BE2C (cell line): ENCODE measurements around the gene ZNF263.

Experiments used
- DNase-seq: peaks from one replicate; pipeline ENCODE4 v3.0.0-alpha.2; 2020
- H3K27me3 ChIP-seq: fragments of 250-450 bp; sonication (Bioruptor Pico); 2 replicates; pipeline ENCODE4 v1.5.1; 2020; ENCODE audit warnings: mild to moderate bottlenecking
- H3K36me3 ChIP-seq: fragments of 250-450 bp; sonication (Bioruptor Pico); 2 replicates; pipeline ENCODE4 v1.5.1; 2020; ENCODE audit warnings: mild to moderate bottlenecking
- H3K4me1 ChIP-seq: fragments of 250-450 bp; sonication (Bioruptor Pico); 2 replicates; pipeline ENCODE4 v1.5.1; 2020
- H3K4me3 ChIP-seq: 2 replicates; pipeline ENCODE4 v1.5.1; 2011; ENCODE audit warnings: low read depth, low read length
- H3K9me3 ChIP-seq: fragments of 250-450 bp; sonication (Bioruptor Pico); 2 replicates; pipeline ENCODE4 v1.5.1; 2020
- TF ChIP-seq, protein P1 (sequence below): IDR thresholded peaks from 2 replicates; pipeline ENCODE4 v1.5.1; 2012; ENCODE audit warnings: mild to moderate bottlenecking, low read depth, low read length

ZNF263 gene

DNA sequence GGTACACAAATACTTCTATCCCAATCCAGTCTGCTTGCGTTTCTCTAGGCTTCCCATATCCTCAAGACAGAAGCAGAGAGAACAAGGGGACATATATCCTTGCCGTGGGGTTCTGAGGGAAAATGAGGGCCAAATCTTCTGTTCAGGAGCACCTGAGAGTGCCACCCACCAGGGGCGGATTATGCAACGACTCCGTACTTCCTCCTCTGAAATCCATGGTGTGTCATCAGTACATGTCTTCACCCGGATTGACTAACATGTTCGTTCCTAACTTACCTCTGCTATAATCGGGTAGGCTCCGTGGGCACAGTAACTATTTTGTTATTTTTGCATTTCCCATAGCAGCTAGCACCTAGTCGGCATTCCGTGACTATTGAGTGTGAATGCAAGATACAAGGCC is 40.6 kb upstream of the ZNF263 start:
- H3K4me1 ChIP-seq = no peaks in the 10 kb centered on the region
- H3K4me3 ChIP-seq = no peak overlapping the region
- H3K9me3 ChIP-seq = no peaks in the 10 kb centered on the region; the same call in 1 of the 2 replicates
- no peaks in the 10 kb centered on the region for H3K36me3 ChIP-seq
- TF ChIP-seq, protein P1, sequence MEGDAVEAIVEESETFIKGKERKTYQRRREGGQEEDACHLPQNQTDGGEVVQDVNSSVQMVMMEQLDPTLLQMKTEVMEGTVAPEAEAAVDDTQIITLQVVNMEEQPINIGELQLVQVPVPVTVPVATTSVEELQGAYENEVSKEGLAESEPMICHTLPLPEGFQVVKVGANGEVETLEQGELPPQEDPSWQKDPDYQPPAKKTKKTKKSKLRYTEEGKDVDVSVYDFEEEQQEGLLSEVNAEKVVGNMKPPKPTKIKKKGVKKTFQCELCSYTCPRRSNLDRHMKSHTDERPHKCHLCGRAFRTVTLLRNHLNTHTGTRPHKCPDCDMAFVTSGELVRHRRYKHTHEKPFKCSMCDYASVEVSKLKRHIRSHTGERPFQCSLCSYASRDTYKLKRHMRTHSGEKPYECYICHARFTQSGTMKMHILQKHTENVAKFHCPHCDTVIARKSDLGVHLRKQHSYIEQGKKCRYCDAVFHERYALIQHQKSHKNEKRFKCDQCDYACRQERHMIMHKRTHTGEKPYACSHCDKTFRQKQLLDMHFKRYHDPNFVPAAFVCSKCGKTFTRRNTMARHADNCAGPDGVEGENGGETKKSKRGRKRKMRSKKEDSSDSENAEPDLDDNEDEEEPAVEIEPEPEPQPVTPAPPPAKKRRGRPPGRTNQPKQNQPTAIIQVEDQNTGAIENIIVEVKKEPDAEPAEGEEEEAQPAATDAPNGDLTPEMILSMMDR = no peak
- peaks cover 71% of the 10 kb centered on the region for H3K27me3 ChIP-seq
- DNase-seq = no peak

DNA sequence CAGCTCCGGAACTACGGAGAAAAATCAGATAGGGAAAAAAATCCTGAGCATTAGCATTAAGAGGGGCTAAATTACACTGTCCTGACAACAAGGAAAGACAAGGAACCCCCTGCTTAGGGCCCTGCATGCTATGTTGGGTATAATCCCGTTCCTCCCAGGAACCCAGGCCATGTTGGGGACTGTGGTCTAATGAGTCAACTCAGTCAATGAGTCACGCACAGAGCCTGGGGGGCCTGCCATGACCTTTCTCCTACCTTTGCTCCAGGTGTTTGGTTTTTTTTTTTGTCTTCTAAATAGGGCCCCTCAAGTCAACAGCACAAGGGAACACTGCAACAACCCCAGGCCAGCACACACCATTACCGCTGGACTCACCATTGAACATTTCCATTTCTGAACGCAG is 39.4 kb upstream of the ZNF263 start:
- peaks cover 73% of the 10 kb centered on the region for H3K27me3 ChIP-seq
- TF ChIP-seq, protein P1 = no peak
- no peaks in the 10 kb centered on the region for H3K4me1 ChIP-seq
- no peaks in the 10 kb centered on the region; the same call in 1 of the 2 replicates for H3K9me3 ChIP-seq
- DNase-seq = no peak
- no peak overlapping the region for H3K4me3 ChIP-seq
- no peaks in the 10 kb centered on the region for H3K36me3 ChIP-seq

DNA sequence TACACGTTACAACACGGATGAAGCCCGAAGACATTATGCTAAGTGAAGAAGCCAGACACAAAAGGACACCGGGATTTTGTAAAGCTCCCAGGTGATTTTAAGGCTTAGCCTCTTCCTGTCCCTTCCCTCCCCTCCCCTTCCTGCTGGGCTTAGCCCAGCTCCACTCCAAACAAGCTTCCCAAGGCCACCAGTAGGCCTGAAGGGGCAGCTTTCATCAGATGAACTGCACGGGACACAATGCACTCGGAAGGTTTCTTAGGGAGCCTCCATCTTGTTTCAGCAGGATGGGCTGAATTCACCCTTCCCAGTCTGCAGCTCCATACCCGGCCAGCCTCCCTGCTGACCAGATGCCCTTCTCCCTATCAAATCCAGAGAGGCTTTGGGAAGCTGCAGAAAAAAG is 37.3 kb upstream of the ZNF263 start:
- TF ChIP-seq, protein P1 = no peak
- Histone ChIP-seq H3K27me3 (peaks cover 68% of the 10 kb centered on the region), H3K9me3 (no peaks in the 10 kb centered on the region; the same call in 1 of the 2 replicates), H3K36me3 (no peaks in the 10 kb centered on the region), H3K4me3 (no peak overlapping the region), H3K4me1 (no peaks in the 10 kb centered on the region)
- no peak for DNase-seq

DNA sequence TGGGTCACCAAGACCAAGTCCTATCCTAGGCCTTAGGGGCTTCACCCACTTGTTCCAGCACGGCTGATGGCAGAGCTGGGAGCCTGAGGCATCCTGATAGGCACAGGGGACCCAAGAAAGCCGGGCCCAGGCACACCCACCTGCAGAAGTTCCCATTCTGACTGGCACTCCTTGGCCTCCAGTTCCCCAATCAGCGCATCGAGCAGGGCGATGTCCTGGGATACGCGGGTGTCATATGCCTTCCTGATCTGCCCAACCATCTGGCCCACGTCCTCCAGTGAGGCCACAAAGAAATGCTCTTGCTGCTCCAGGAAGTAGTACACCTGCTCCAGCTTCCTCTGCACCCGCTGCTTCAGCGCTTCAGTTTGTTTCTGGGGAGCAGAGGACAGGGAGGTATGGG is 36.4 kb upstream of the ZNF263 start:
- Histone ChIP-seq H3K36me3 (no peaks in the 10 kb centered on the region), H3K4me3 (no peak overlapping the region), H3K9me3 (no peaks in the 10 kb centered on the region), H3K4me1 (no peaks in the 10 kb centered on the region), H3K27me3 (peaks cover 62% of the 10 kb centered on the region)
- DNase-seq = no peak
- TF ChIP-seq, protein P1 = no peak

DNA sequence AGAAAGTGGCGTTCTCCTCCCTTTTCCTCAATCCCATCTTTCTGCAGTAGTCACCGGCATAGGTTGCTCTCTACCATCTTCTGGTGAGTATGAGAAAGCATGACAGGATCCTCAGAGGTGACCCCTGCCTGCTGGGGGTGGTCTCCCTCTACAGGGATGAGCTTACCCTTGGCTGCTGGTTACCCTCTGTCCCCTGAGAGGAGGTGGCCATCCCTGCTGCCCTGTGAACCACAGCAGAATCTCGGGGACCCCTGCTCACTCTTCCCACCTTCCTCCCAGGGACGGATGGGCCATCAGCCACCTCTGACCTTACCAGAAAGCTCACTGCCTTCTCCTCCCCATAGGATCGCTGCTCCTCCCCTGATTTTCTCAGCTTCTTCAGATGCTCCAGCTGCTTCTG is 34.7 kb upstream of the ZNF263 start:
- H3K4me1 ChIP-seq = no peaks in the 10 kb centered on the region
- no peak for DNase-seq
- no peak overlapping the region for H3K4me3 ChIP-seq
- no peaks in the 10 kb centered on the region for H3K9me3 ChIP-seq
- H3K27me3 ChIP-seq = peaks cover 50% of the 10 kb centered on the region
- TF ChIP-seq, protein P1 = no peak
- H3K36me3 ChIP-seq = no peaks in the 10 kb centered on the region

DNA sequence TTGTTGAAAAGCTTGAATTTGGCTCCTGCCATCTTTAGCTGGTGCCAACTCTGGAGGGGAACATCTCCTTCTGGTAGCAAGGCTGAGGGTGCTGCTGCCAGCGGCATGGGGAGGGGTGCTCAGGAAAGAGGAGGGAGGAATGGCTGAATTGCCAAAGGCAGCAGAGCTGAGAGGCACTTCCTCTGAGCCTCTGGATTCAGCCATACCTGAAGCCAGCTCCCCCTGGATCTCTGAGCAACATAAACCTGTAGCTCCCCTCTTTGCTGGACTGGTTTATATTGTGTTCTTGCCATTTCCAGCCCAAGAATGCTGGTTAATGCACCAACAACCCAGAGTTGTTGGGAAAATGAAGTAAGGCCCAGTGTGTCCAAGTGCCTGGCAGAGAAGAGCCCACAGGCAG is 34.3 kb upstream of the ZNF263 start:
- Histone ChIP-seq H3K27me3 (peaks cover 51% of the 10 kb centered on the region), H3K4me1 (no peaks in the 10 kb centered on the region), H3K4me3 (no peak overlapping the region), H3K9me3 (no peaks in the 10 kb centered on the region), H3K36me3 (no peaks in the 10 kb centered on the region)
- no peak for DNase-seq
- TF ChIP-seq, protein P1 = no peak
